HEK293 (cell line): ENCODE measurements around the gene TADA2B.

Experiments used
- CTCF ChIA-PET: fragments of 350-600 bp; formaldehyde crosslinking; extraction: SDS; loops from one replicate; lab custom pipeline; 2021; ENCODE audit warnings: antibody characterized with exemption; lab: Yijun Ruan, JAX
- POLR2A ChIA-PET: fragments of 300-600 bp; formaldehyde crosslinking; extraction: SDS; loops from one replicate; lab custom pipeline; 2020; ENCODE audit warnings: antibody characterized with exemption, inconsistent platforms; lab: Yijun Ruan, JAX
- H3K27ac ChIP-seq: fragments of 200-500 bp; sonication (Bioruptor generic); 2 replicates; pipeline ENCODE4 v1.5.1; 2014; ENCODE audit warnings: low read depth, low read length, control low read depth, inconsistent platforms; ENCODE audit errors: extremely low read depth
- H3K36me3 ChIP-seq, 2 experiments: fragments of 200-500 bp in 1 of 2; sonication (Bioruptor generic) in 1 of 2; 1 replicate in 1 of 2; 2 replicates in 1 of 2; pipeline ENCODE4 v1.5.1; 2014 to 2017; ENCODE audit warnings: inconsistent platforms in 2 of 2, low read length in 2 of 2; ENCODE audit not compliant: control insufficient read depth in 2 of 2, insufficient read depth in 1 of 2
- H3K4me1 ChIP-seq: fragments of 200-500 bp; sonication (Bioruptor generic); 2 replicates; pipeline ENCODE4 v1.5.1; 2014; ENCODE audit warnings: mild to moderate bottlenecking, low read length, inconsistent platforms; ENCODE audit not compliant: control insufficient read depth, insufficient read depth
- H3K4me3 ChIP-seq: 2 replicates; pipeline ENCODE4 v1.5.1; 2011; ENCODE audit warnings: low read depth, mild to moderate bottlenecking, control low read depth, low read length, moderate library complexity
- H3K9me3 ChIP-seq: fragments of 200-500 bp; sonication (Bioruptor generic); 2 replicates; pipeline ENCODE4 v1.5.1; 2014; ENCODE audit warnings: low read depth, low read length, inconsistent platforms; ENCODE audit not compliant: control insufficient read depth, insufficient read depth
- BCL11A ChIP-seq: fragments of 450-650 bp; formaldehyde crosslinking; IDR thresholded peaks from 2 replicates; pipeline ENCODE4 v1.5.1; 2016; ENCODE audit warnings: low read depth, missing biosample characterization, missing genetic modification characterization
- BCL11B ChIP-seq: fragments of 450-650 bp; formaldehyde crosslinking; IDR thresholded peaks from 2 replicates; pipeline ENCODE4 v1.5.1; 2016; ENCODE audit warnings: low read depth, missing biosample characterization, missing genetic modification characterization
- GLI2 ChIP-seq: fragments of 450-650 bp; formaldehyde crosslinking; IDR thresholded peaks from 2 replicates; pipeline ENCODE4; 2017; ENCODE audit warnings: missing biosample characterization, missing genetic modification characterization, low read depth, borderline replicate concordance
- KLF10 ChIP-seq: fragments of 450-650 bp; IDR thresholded peaks from 2 replicates; pipeline ENCODE4 v1.5.1; 2018; ENCODE audit warnings: missing biosample characterization, mild to moderate bottlenecking, missing genetic modification characterization
- KLF8 ChIP-seq: fragments of 450-650 bp; formaldehyde crosslinking; IDR thresholded peaks from 2 replicates; pipeline ENCODE4 v1.5.1; 2016; ENCODE audit warnings: missing biosample characterization, missing genetic modification characterization
- ZBTB10 ChIP-seq: fragments of 450-650 bp; formaldehyde crosslinking; IDR thresholded peaks from 2 replicates; pipeline ENCODE4 v1.5.1; 2016; ENCODE audit warnings: missing biosample characterization, missing genetic modification characterization
- ZBTB20 ChIP-seq: fragments of 450-650 bp; formaldehyde crosslinking; IDR thresholded peaks from 2 replicates; pipeline ENCODE4 v1.5.1; 2016; ENCODE audit warnings: missing biosample characterization, missing genetic modification characterization
- ZBTB21 ChIP-seq: fragments of 450-650 bp; formaldehyde crosslinking; IDR thresholded peaks from 2 replicates; pipeline ENCODE4 v1.5.1; 2017; ENCODE audit warnings: missing biosample characterization, missing genetic modification characterization
- ZBTB26 ChIP-seq: fragments of 450-650 bp; formaldehyde crosslinking; optimal IDR thresholded peaks from 2 replicates; pipeline ENCODE3; 2016; ENCODE audit warnings: missing biosample characterization, mild to moderate bottlenecking, missing genetic modification characterization
- ZFHX2 ChIP-seq: fragments of 450-650 bp; formaldehyde crosslinking; conservative IDR thresholded peaks from 2 replicates; pipeline ENCODE4 v1.5.1; 2016; ENCODE audit warnings: missing biosample characterization, missing genetic modification characterization
- ZNF10 ChIP-seq: fragments of 450-650 bp; formaldehyde crosslinking; IDR thresholded peaks from 2 replicates; pipeline ENCODE4 v1.5.1; 2017; ENCODE audit warnings: missing biosample characterization, missing genetic modification characterization
- ZNF140 ChIP-seq: fragments of 450-650 bp; formaldehyde crosslinking; IDR thresholded peaks from 2 replicates; pipeline ENCODE4 v1.5.1; 2016; ENCODE audit warnings: missing biosample characterization, missing genetic modification characterization
- ZNF157 ChIP-seq: fragments of 450-650 bp; formaldehyde crosslinking; IDR thresholded peaks from 2 replicates; pipeline ENCODE4 v1.5.1; 2016; ENCODE audit warnings: missing biosample characterization, missing genetic modification characterization
- ZNF223 ChIP-seq: fragments of 450-650 bp; formaldehyde crosslinking; IDR thresholded peaks from 2 replicates; pipeline ENCODE4 v1.5.1; 2016; ENCODE audit warnings: missing biosample characterization, missing genetic modification characterization
- ZNF26 ChIP-seq: fragments of 450-650 bp; formaldehyde crosslinking; IDR thresholded peaks from 2 replicates; pipeline ENCODE4 v1.5.1; 2016; ENCODE audit warnings: missing biosample characterization, missing genetic modification characterization
- ZNF280D ChIP-seq: fragments of 450-650 bp; formaldehyde crosslinking; IDR thresholded peaks from 2 replicates; pipeline ENCODE4 v1.5.1; 2016; ENCODE audit warnings: missing biosample characterization, missing genetic modification characterization
- ZNF335 ChIP-seq: fragments of 450-650 bp; formaldehyde crosslinking; conservative IDR thresholded peaks from 2 replicates; pipeline ENCODE4 v1.5.1; 2016; ENCODE audit warnings: missing biosample characterization, missing genetic modification characterization
- ZNF514 ChIP-seq: fragments of 450-650 bp; formaldehyde crosslinking; IDR thresholded peaks from 2 replicates; pipeline ENCODE4 v1.5.1; 2016; ENCODE audit warnings: missing biosample characterization, missing genetic modification characterization
- ZNF548 ChIP-seq: fragments of 450-650 bp; formaldehyde crosslinking; IDR thresholded peaks from 2 replicates; pipeline ENCODE4 v1.5.1; 2016; ENCODE audit warnings: missing biosample characterization, missing genetic modification characterization
- ZNF561 ChIP-seq: fragments of 450-650 bp; IDR thresholded peaks from 2 replicates; pipeline ENCODE4 v1.5.1; 2018; ENCODE audit warnings: missing biosample characterization, missing genetic modification characterization, borderline replicate concordance
- ZNF629 ChIP-seq: fragments of 450-650 bp; formaldehyde crosslinking; IDR thresholded peaks from 2 replicates; pipeline ENCODE4 v1.5.1; 2017; ENCODE audit warnings: missing biosample characterization, missing genetic modification characterization
- ZNF639 ChIP-seq: fragments of 450-650 bp; formaldehyde crosslinking; IDR thresholded peaks from 2 replicates; pipeline ENCODE4 v1.5.1; 2016; ENCODE audit warnings: missing biosample characterization, missing genetic modification characterization
- ZNF677 ChIP-seq: fragments of 450-650 bp; IDR thresholded peaks from 2 replicates; pipeline ENCODE4 v1.5.0; 2018; ENCODE audit warnings: missing biosample characterization, mild to moderate bottlenecking, missing genetic modification characterization, moderate library complexity
- ZNF704 ChIP-seq: fragments of 450-650 bp; formaldehyde crosslinking; IDR thresholded peaks from 2 replicates; pipeline ENCODE4 v1.5.1; 2016; ENCODE audit warnings: missing biosample characterization, missing genetic modification characterization
- ZNF776 ChIP-seq: fragments of 450-650 bp; formaldehyde crosslinking; IDR thresholded peaks from 2 replicates; pipeline ENCODE4 v1.5.0; 2017; ENCODE audit warnings: missing biosample characterization, missing genetic modification characterization, borderline replicate concordance
- ZNF792 ChIP-seq: fragments of 450-650 bp; formaldehyde crosslinking; IDR thresholded peaks from 2 replicates; pipeline ENCODE4 v1.5.1; 2016; ENCODE audit warnings: missing biosample characterization, missing genetic modification characterization

Gene TADA2B

GRCh38 chr4:7020290-7020689 lies 22.9 kb upstream of the TADA2B start:
- Histone ChIP-seq H3K4me1 (no peaks in the 10 kb centered on the region), H3K4me3 (no peak overlapping the region), H3K9me3 (no peaks in the 10 kb centered on the region), H3K27ac (no peak overlapping the region), H3K36me3 (peaks cover 4 to 73% of the 10 kb centered on the region in 2 experiments; a peak in 1 of 3 replicates)
- ChIA-PET POLR2A (no interaction called here), CTCF (interaction anchor here (0.7 to 1.0 kb wide), 2 partner anchors 23 to 605 kb away, joined by 3 to 6 read pairs; partner anchors contain the start of gene TADA2B)
- TF ChIP-seq ZNF157 (tag by site-specific recombination): no peak
- no peak for TF ChIP-seq ZNF561 (tag by site-specific recombination)
- no peak for TF ChIP-seq ZBTB10 (tag by site-specific recombination)
- no peak for TF ChIP-seq ZNF280D (tag by site-specific recombination)
- no peak for TF ChIP-seq ZBTB26 (tag by site-specific recombination)
- no peak for TF ChIP-seq ZNF140 (tag by site-specific recombination)
- TF ChIP-seq BCL11A (tag by site-specific recombination): no peak
- TF ChIP-seq ZNF335 (tag by site-specific recombination): no peak
- TF ChIP-seq ZNF629: no peak
- no peak for TF ChIP-seq ZNF704 (tag by site-specific recombination)
- no peak for TF ChIP-seq KLF8 (tag by site-specific recombination)
- no peak for TF ChIP-seq ZFHX2 (tag by site-specific recombination)
- TF ChIP-seq ZNF26 (tag by site-specific recombination): no peak

GRCh38 chr4:7020856-7021255 lies 22.3 kb upstream of the TADA2B start:
- Histone ChIP-seq H3K36me3 (peaks cover 4 to 73% of the 10 kb centered on the region in 2 experiments; a peak in 1 of 3 replicates), H3K4me1 (no peaks in the 10 kb centered on the region), H3K9me3 (no peaks in the 10 kb centered on the region), H3K4me3 (no peak overlapping the region), H3K27ac (no peak overlapping the region)
- ChIA-PET POLR2A (no interaction called here), CTCF (interaction anchor here (0.7 to 1.0 kb wide), 2 partner anchors 22 to 605 kb away, joined by 3 to 6 read pairs; partner anchors contain the start of gene TADA2B)
- no peak for TF ChIP-seq ZNF514 (tag by site-specific recombination)
- no peak for TF ChIP-seq KLF10 (tag by site-specific recombination)
- no peak for TF ChIP-seq ZBTB20 (tag by site-specific recombination)
- TF ChIP-seq ZNF792 (tag by site-specific recombination): no peak
- no peak for TF ChIP-seq ZNF639 (tag by site-specific recombination)
- no peak for TF ChIP-seq ZNF10
- TF ChIP-seq ZNF776: no peak
- TF ChIP-seq ZNF677: no peak
- TF ChIP-seq GLI2 (tag by site-specific recombination): no peak
- no peak for TF ChIP-seq BCL11B (tag by site-specific recombination)
- no peak for TF ChIP-seq ZNF140 (tag by site-specific recombination)
- TF ChIP-seq ZNF223 (tag by site-specific recombination): no peak
- no peak for TF ChIP-seq ZNF548 (tag by site-specific recombination)
- TF ChIP-seq ZBTB21 (tag by site-specific recombination): no peak
